ENCODE measurements around the gene NARS2.

DNA sequence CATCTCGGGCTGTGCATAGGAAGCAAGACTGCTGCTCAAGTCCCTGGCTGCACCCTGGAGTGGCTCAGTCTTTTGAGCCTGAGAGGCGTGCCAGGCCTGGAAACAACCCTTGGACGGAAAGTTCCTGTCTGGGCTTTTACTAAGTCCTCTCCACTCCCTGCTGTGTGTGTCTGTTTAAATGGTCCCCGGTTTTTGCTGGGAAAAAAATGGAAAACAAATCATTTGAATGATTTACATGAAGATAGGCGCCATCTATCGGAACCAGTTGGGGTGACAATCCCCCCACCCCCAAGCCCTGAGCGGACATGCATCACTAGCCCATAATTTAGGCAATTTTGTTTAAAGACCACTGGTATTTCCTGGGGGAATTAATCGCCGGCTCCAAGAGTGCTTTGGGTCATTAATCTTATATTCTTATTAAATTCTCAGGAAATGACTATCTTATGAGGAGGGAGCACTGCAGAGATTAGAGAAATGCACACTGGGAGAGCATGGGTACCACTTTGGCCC, 154.4 kb downstream of the NARS2 start:
- no peak for TF ChIP-seq POLR2AphosphoS5 (IDR thresholded peaks at IDR 0.05)
- peak; percentile 48 to 77 (median 56) for TF ChIP-seq CTCF (IDR thresholded peaks at IDR 0.05)
- TF ChIP-seq POLR2A (IDR thresholded peaks at IDR 0.05), result no peak

All from gastroesophageal sphincter (tissue), 3 donors.